Measurements from ENCODE around the gene GABRD.

- TF ChIP-seq CTCF (IDR thresholded peaks at IDR 0.05) (no peak), POLR2A (IDR thresholded peaks at IDR 0.05) (no peak)
These were observed 47.5 kb upstream of the GABRD start for GRCh38 chr1:1971688-1972087.

Measured in adrenal gland (tissue), 5 donors.